Ovary (tissue), 9 donors: ENCODE results near the gene MLPH. TPM values are rescaled to one million over a fixed set of nuclear protein-coding genes. Genes with fewer than 3 reads are reported as not detected.

Source experiments
- DNase-seq, 5 donors: peaks; one replicate each; pipeline ENCODE4 v3.0.0-alpha.2; 2019 to 2020
- H3K27ac ChIP-seq, 2 donors: fragments of 200-600 bp; one replicate each; pipeline versions ENCODE4 v1.5.1 to v1.8.0; 2019 to 2022
- H3K27me3 ChIP-seq: fragments of 200-600 bp; one replicate; pipeline ENCODE4 v1.8.0; 2022
- H3K36me3 ChIP-seq: fragments of 200-600 bp; sonication (generic); one replicate; pipeline ENCODE4 v1.5.1; 2019
- H3K4me1 ChIP-seq: one replicate; pipeline ENCODE4 v1.8.1; 2013; ENCODE audit warnings: mild to moderate bottlenecking, moderate library complexity; ENCODE audit not compliant: insufficient read depth
- H3K4me3 ChIP-seq: fragments of 200-600 bp; sonication (generic); one replicate; pipeline ENCODE4 v1.5.1; 2017
- H3K9me3 ChIP-seq, 2 donors: fragments of 200-600 bp in 1 of 2; sonication (generic) in 1 of 2; one replicate each; pipeline versions ENCODE4 v1.5.1 to v1.8.1; 2013 to 2019; ENCODE audit warnings: mild to moderate bottlenecking in 1 of 2, moderate library complexity in 1 of 2
- EP300 ChIP-seq: sonication (generic); formaldehyde crosslinking; IDR thresholded peaks from one replicate; pipeline ENCODE4 v1.6.1; 2017; ENCODE audit warnings: antibody characterized with exemption
- POLR2A ChIP-seq: fragments of 450-650 bp; IDR thresholded peaks from one replicate; pipeline ENCODE4 v1.6.1; 2017; ENCODE audit warnings: antibody characterized with exemption, mild to moderate bottlenecking, moderate library complexity
- WGBS, 3 donors: extraction: QIAGEN DNeasy Blood & Tissue Kit in 1 of 3; methylation state at CpG; one replicate each; pipeline versions ENCODE4 v1.1.5 to v1.1.7; 2013 to 2017; 5-methylcytosine and 5-hydroxymethylcytosine counted together
- intact Hi-C, 4 donors: fragments of 100-400 bp; cut with DNase I; formaldehyde crosslinking; loops; one replicate each; pipeline versions ENCODE4 v1.11.0 to v1.15.1; 2022 to 2023
- polyA plus RNA-seq, 2 donors: library from polyadenylated mRNA; stranded (reverse); fragments of 200-250 nt in 1 of 2; fragments of 350-450 nt in 1 of 2; fragmentation: Illumina TruSeq in 1 of 2; extraction: RNeasy Lipid Tissue Mini Kit (QIAGEN cat#74804) in 1 of 2; gene quantifications; one replicate each; pipeline ENCODE4 v1.2.3, GENCODE V29; 2013 to 2014
- total RNA-seq, 7 donors: library from RNA; depleted of rRNA in 2 of 7; stranded (reverse); fragments of >200 nt in 2 of 7; fragmentation: NEBNext Ultra II Directional in 3 of 7; extraction: Animal tissue kit (Norgen Biotek cat#: 25700) in 3 of 7; gene quantifications; one replicate each; pipeline versions ENCODE4 v1.1.0 to v1.2.4, GENCODE V29; 2016 to 2023
- TF ChIP-seq, protein P1 (sequence below), 3 donors: fragments of 450-650 bp in 2 of 3; fragments of 200-600 bp in 1 of 3; IDR thresholded peaks; one replicate each; pipeline versions ENCODE4 v1.5.1 to v1.8.0; 2016 to 2022; ENCODE audit warnings: antibody characterized with exemption in 3 of 3, mild to moderate bottlenecking in 1 of 3
- donor health status: DM: no; HTN: no; CAD: no; lungs with moderate emphysema.
- donor health status: DM: no; HTN: no; CAD: no.
- donor health status: Bipolar disorder and iron deficiency.
- donor health status: DM: yes; HTN: yes; CAD: no.
- donor health status: DM: no; HTN: no; CAD: no.
- donor health status: DM: yes; HTN: yes; CAD: no.

The MLPH gene
- total and polyA plus RNA-seq, 9 donors, result 7.8 to 67.5 (median 23.3) TPM

DNA sequence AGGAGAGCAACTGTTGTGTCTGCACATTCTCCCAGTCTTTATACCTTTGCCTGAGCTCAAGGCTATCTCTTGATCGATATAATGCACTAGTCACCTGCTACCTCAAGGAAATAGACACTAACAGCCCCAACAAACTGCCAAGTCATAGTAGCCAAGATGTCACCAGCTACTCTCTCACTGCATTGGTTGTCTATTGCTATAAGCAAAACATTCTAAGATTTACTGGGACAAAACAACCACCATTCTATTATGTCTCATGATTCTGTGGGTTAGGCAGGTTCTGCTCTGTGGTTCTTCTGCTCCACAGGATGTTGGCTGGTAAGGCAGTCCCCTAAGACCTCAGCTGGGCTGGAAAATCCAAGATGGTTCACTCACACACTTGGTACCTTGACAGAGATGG, 28.5 kb upstream of the MLPH start:
- Histone ChIP-seq H3K4me3 (no peak overlapping the region), H3K9me3 (no peaks in the 10 kb centered on the region), H3K27me3 (no peaks in the 10 kb centered on the region), H3K4me1 (no peaks in the 10 kb centered on the region), H3K27ac (no peak overlapping the region), H3K36me3 (no peaks in the 10 kb centered on the region)
- intact Hi-C loops, result no loop called here
- no peak for DNase-seq
- WGBS, 3 donors, result 89 to 91% (median 91%) methylated on average over 1 of the region's 1 CpG
- TF ChIP-seq EP300 (no peak), POLR2A (no peak)
- TF ChIP-seq, protein P1, sequence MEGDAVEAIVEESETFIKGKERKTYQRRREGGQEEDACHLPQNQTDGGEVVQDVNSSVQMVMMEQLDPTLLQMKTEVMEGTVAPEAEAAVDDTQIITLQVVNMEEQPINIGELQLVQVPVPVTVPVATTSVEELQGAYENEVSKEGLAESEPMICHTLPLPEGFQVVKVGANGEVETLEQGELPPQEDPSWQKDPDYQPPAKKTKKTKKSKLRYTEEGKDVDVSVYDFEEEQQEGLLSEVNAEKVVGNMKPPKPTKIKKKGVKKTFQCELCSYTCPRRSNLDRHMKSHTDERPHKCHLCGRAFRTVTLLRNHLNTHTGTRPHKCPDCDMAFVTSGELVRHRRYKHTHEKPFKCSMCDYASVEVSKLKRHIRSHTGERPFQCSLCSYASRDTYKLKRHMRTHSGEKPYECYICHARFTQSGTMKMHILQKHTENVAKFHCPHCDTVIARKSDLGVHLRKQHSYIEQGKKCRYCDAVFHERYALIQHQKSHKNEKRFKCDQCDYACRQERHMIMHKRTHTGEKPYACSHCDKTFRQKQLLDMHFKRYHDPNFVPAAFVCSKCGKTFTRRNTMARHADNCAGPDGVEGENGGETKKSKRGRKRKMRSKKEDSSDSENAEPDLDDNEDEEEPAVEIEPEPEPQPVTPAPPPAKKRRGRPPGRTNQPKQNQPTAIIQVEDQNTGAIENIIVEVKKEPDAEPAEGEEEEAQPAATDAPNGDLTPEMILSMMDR (IDR thresholded peaks at IDR 0.05), result no peak

DNA sequence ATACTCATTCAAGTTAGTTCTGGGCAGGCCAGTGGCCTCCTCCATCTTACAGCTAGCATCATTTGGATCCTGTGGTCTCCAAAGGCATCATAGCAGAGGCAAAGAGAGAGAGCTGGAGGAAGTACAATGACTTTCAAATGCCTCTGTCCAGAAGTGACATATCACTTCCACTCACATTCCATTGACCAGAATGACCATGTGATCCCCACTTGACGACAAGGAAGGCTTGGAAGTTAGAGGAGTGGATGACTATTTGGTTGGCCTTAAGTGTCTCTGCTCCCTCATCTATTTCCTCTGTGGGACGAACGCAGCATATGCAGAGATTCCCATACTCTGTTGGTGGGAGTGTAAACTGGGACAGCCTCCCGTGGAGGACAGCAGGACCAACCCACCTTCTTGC, 27.8 kb upstream of the MLPH start:
- Histone ChIP-seq H3K9me3 (no peaks in the 10 kb centered on the region), H3K4me1 (no peaks in the 10 kb centered on the region), H3K4me3 (no peak overlapping the region), H3K27me3 (no peaks in the 10 kb centered on the region), H3K27ac (no peak overlapping the region), H3K36me3 (no peaks in the 10 kb centered on the region)
- no peak for DNase-seq
- intact Hi-C loops, result no loop called here
- WGBS, 3 donors, result 87 to 92% (median 89%) methylated on average over 4 of the region's 4 CpGs
- TF ChIP-seq POLR2A, result no peak
- no peak for TF ChIP-seq EP300
- TF ChIP-seq, protein P1 (IDR thresholded peaks at IDR 0.05), result no peak

- Histone ChIP-seq H3K27me3 (no peaks in the 10 kb centered on the region), H3K9me3 (no peaks in the 10 kb centered on the region), H3K4me1 (no peaks in the 10 kb centered on the region), H3K4me3 (no peak overlapping the region), H3K27ac (no peak overlapping the region), H3K36me3 (no peaks in the 10 kb centered on the region)
- DNase-seq, result no peak
- 73 to 85% (median 79%) methylated on average over 3 of the region's 3 CpGs for WGBS, 3 donors
- intact Hi-C loops, result no loop called here
- no peak for TF ChIP-seq EP300
- TF ChIP-seq, protein P1 (IDR thresholded peaks at IDR 0.05), result no peak
- TF ChIP-seq POLR2A, result no peak
Observed at GRCh38 chr2:237459741-237460174, 27.3 kb upstream of the MLPH start.

DNA sequence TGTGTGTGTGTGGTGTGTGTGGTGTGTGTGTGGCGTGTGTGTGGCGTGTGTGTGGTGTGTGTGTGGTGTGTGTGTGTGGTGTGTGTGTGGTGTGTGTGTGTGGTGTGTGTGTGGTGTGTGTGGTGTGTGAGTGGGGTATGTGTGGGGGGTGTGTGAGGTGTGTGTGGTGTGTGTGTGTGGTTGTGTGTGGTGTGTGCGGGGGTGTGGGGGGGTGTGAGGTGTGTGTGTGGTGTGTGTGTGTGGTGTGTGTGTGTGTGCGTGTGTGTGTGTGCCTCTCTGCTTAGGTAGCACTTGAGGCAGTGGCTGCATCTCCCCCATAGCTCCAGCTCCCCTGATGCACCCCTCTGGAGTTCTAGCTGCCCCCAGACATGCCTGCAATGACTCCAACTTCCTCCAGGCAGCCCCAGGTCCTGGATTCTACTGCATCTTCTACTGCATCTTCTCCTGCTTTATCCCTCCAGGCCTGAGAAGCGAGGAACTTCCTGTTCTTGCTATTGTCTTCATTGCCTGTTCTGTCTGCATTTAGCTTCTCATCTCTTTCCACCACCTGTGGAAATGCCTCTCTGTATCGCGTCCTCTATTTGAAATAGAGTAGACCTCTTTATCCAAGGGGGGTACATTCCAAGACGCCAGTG, 22.2 kb upstream of the MLPH start:
- no peak overlapping the region for H3K27ac ChIP-seq
- H3K27me3 ChIP-seq, result no peaks in the 10 kb centered on the region
- intact Hi-C loops, result no loop called here
- no peak for DNase-seq
- WGBS, 3 donors, result 82 to 93% (median 89%) methylated on average over 8 of the region's 8 CpGs
- no peaks in the 10 kb centered on the region for H3K9me3 ChIP-seq
- H3K4me3 ChIP-seq, result no peak overlapping the region
- TF ChIP-seq POLR2A (no peak), EP300 (no peak)
- no peaks in the 10 kb centered on the region for H3K4me1 ChIP-seq
- H3K36me3 ChIP-seq, result no peaks in the 10 kb centered on the region

DNA sequence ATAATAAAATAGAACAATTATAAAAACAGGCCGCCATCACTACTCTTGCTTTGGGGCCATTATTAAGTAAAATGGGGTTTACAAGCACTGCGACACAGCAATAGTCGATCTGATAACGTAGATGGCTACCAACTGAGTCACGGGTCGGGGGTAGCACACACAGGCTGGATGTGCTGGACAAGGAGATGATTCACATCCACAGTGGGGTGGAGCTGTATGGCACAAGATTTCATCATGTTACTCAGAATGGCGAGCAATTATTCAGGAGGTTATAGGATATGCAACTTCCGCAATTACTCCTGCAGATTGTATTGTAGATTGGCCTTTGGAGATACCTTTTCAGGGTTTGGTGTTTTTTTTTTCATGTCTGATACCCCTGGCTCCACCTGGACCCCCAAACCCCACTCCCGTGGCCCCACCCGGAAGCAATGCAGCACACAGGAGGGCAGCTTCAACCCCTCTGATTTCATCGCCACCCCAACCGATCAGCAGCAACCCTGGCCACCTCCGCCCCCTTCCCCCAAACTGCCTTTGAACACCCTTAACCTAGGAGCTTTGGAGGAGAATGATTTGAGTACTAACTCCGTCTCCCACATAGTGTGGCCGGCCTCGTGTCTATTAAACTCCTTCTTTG, 21.4 kb upstream of the MLPH start:
- H3K36me3 ChIP-seq, result no peaks in the 10 kb centered on the region
- no peaks in the 10 kb centered on the region for H3K27me3 ChIP-seq
- TF ChIP-seq, protein P1 (IDR thresholded peaks at IDR 0.05), result no peak
- TF ChIP-seq POLR2A, result no peak
- no peak for TF ChIP-seq EP300
- 89 to 92% (median 91%) methylated on average over 16 of the region's 16 CpGs for WGBS, 3 donors
- H3K4me1 ChIP-seq, result no peaks in the 10 kb centered on the region
- no peak for DNase-seq
- H3K27ac ChIP-seq, result no peak overlapping the region
- no peaks in the 10 kb centered on the region for H3K9me3 ChIP-seq
- no peak overlapping the region for H3K4me3 ChIP-seq
- intact Hi-C loops, result no loop called here
